ENCODE data around the gene SMCHD1. TPM values are rescaled to one million over a fixed set of nuclear protein-coding genes. Genes with fewer than 3 reads are reported as not detected.

SMCHD1 gene
- total and polyA plus RNA-seq, 3 donors from 2014 or later: 46.6 to 111 (median 87.2) TPM

DNA sequence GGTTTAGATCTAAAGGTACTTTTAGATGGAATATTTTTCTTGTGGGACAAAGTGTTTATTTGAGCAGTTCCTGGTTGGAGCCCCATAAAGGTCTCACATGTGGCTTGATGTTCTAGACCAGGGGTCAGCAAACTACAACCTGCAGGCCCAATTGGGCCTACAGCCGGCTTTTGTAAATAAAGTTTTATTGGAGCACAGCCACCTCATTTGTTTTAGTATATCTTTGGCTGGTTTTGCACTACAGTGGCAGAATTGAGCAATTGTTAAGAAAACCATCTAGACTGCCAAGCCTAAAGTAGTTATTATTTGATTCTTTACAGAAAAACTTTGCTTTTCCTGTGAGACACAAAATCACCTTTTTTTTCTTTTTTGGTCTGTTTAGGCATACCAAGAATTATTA, 42.5 kb upstream of the SMCHD1 start:
- H3K4me1 ChIP-seq: no peaks in the 10 kb centered on the region
- H3K27ac ChIP-seq: no peak overlapping the region
- H3K27me3 ChIP-seq: no peaks in the 10 kb centered on the region
- no peak overlapping the region for H3K4me3 ChIP-seq
- intact Hi-C loops (cut with DNase I; ENCODE audit: low total_unique reads): no loop called here
- DNase-seq: no peak
- no peaks in the 10 kb centered on the region for H3K36me3 ChIP-seq (ENCODE audit: low read depth, missing control alignments)
- H3K9me3 ChIP-seq: no peaks in the 10 kb centered on the region
- 92 to 95% methylated on average over 1 of the region's 1 CpG for WGBS, 2 donors
- TF ChIP-seq POLR2A (IDR thresholded peaks at IDR 0.05) (no peak), CTCF (IDR thresholded peaks at IDR 0.05) (no peak)

GRCh38 chr18:2617401-2617998, 38.0 kb upstream of the SMCHD1 start:
- TF ChIP-seq POLR2A (IDR thresholded peaks at IDR 0.05): no peak
- no peak for TF ChIP-seq CTCF (IDR thresholded peaks at IDR 0.05)
- intact Hi-C loops (cut with DNase I; ENCODE audit: low total_unique reads): no loop called here
- Histone ChIP-seq H3K9me3 (no peaks in the 10 kb centered on the region), H3K27me3 (no peaks in the 10 kb centered on the region), H3K4me1 (no peaks in the 10 kb centered on the region), H3K27ac (no peak overlapping the region), H3K36me3 (ENCODE audit: low read depth, missing control alignments) (no peaks in the 10 kb centered on the region), H3K4me3 (no peak overlapping the region)
- WGBS, 2 donors: 52 to 62% methylated on average over 4 of the region's 4 CpGs
- no peak for DNase-seq

DNA sequence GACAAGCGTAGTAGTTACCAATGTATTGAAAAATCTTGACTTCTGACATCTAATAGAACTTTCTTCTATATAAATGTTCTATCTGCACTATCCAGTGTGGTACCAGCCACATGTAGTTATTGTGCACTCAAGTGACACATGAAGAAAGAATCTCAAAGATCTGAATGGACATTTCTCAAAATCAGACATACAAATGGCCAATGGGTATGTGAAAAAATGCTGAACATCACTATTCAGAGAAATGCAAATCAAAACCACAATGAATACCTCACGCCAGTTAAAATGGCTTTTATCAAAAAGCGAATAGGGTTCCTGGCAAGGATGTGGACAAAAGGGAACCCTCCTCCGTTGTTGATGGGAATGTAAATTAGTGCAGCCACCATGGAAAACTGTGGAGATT, 37.5 kb upstream of the SMCHD1 start:
- Histone ChIP-seq H3K27ac (no peak overlapping the region), H3K27me3 (no peaks in the 10 kb centered on the region), H3K4me3 (no peak overlapping the region), H3K9me3 (no peaks in the 10 kb centered on the region), H3K4me1 (no peaks in the 10 kb centered on the region), H3K36me3 (ENCODE audit: low read depth, missing control alignments) (no peaks in the 10 kb centered on the region)
- intact Hi-C loops (cut with DNase I; ENCODE audit: low total_unique reads): no loop called here
- TF ChIP-seq POLR2A (IDR thresholded peaks at IDR 0.05) (no peak), CTCF (IDR thresholded peaks at IDR 0.05) (no peak)
- 95 to 96% methylated on average over 4 of the region's 4 CpGs for WGBS, 2 donors
- DNase-seq: no peak

GRCh38 chr18:2625217-2625616, 30.3 kb upstream of the SMCHD1 start:
- no peaks in the 10 kb centered on the region for H3K9me3 ChIP-seq
- no peaks in the 10 kb centered on the region for H3K4me1 ChIP-seq
- no peak overlapping the region for H3K4me3 ChIP-seq
- H3K27me3 ChIP-seq: no peaks in the 10 kb centered on the region
- 78% methylated on average over 5 of the region's 5 CpGs for WGBS, 2 donors
- no peak for TF ChIP-seq CTCF (IDR thresholded peaks at IDR 0.05)
- no peak for TF ChIP-seq POLR2A (IDR thresholded peaks at IDR 0.05)
- no peaks in the 10 kb centered on the region for H3K36me3 ChIP-seq (ENCODE audit: low read depth, missing control alignments)
- intact Hi-C loops (cut with DNase I; ENCODE audit: low total_unique reads): no loop called here
- no peak for DNase-seq
- no peak overlapping the region for H3K27ac ChIP-seq

DNA sequence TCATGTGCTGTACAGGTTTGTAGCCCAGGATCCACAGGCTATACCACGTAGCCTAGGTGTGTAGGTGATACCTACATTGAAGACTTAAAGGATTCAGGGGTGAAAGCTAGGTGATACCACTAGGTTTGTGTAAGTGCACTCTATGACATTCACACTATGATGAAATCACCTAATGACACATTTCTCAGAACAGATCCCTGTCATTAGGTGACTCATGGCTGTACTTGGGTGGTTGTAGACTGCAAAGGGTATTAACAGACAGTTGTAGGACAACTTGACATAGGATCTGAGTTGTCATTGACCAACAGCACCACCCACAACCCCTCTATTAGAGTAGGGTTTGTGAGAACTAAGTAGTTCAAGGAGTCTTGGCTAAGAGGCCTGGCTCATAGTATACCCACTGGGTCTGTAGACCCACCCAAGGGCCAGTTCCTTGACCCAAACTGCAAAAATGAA, 27.7 kb upstream of the SMCHD1 start:
- Histone ChIP-seq H3K27ac (no peak overlapping the region), H3K4me3 (no peak overlapping the region), H3K4me1 (no peaks in the 10 kb centered on the region), H3K9me3 (no peaks in the 10 kb centered on the region), H3K27me3 (no peaks in the 10 kb centered on the region), H3K36me3 (ENCODE audit: low read depth, missing control alignments) (no peaks in the 10 kb centered on the region)
- no peak for DNase-seq
- intact Hi-C loops (cut with DNase I; ENCODE audit: low total_unique reads): no loop called here
- TF ChIP-seq POLR2A (IDR thresholded peaks at IDR 0.05): no peak
- WGBS, 2 donors: 95 to 100% methylated on average over 1 of the region's 1 CpG
